ENCODE data around the gene TBKBP1.
A peak's percentile ranks its signal among the peaks of the same experiment; 100 is the strongest.

TBKBP1 gene

DNA sequence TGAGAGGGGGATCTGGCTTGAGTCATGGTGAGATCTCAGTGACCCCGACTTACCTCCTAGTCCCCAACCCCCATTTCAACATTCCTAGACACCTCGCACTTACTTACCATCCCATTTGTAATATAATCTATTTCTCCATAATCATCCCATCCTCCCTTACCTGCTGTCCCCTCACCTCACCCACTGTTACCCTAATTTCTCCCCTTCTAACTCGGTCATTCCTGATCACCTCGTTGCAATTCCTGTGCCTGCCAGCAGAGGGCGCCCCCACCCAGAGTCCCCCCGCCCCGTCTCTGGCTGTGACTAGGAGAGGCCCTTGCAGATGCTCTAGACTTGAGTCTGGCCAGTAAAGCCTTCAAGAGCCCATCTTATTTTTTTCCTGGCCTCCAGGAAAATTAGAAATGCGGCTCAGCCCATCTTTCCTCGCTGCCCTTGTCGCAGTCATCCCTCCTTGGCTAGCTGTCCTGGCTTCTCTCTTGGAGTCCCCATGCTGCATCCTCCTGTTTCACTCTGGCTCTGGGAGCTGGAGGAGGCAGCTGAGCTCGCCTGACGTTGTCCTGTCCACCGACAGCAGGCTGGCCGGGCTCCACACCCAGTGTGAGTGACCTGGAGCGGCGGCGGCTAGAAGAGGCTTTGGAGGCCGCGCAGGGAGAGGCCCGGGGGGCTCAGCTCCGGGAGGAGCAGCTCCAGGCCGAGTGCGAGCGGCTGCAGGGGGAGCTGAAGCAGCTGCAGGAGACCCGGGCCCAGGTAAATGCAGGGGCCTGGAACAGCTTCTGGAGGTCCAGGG lies 5.0 kb downstream of the TBKBP1 start:
- peak; percentile 24 for DNase-seq

DNA sequence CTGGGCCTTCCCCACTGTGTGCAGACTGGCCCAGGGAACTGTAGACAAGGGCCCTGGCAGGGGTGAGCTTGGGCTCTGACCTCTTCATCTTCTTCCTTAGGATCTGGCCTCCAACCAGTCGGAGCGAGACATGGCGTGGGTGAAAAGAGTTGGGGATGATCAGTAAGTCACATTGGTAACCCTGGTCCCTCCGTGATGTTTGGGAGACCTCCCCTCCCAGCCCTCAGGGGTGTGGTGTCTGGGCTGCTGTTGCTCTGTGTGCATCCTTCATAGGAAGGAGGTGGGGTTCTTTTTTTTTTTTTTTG lies 5.5 kb downstream of the TBKBP1 start:
- DNase-seq: no peak

DNA sequence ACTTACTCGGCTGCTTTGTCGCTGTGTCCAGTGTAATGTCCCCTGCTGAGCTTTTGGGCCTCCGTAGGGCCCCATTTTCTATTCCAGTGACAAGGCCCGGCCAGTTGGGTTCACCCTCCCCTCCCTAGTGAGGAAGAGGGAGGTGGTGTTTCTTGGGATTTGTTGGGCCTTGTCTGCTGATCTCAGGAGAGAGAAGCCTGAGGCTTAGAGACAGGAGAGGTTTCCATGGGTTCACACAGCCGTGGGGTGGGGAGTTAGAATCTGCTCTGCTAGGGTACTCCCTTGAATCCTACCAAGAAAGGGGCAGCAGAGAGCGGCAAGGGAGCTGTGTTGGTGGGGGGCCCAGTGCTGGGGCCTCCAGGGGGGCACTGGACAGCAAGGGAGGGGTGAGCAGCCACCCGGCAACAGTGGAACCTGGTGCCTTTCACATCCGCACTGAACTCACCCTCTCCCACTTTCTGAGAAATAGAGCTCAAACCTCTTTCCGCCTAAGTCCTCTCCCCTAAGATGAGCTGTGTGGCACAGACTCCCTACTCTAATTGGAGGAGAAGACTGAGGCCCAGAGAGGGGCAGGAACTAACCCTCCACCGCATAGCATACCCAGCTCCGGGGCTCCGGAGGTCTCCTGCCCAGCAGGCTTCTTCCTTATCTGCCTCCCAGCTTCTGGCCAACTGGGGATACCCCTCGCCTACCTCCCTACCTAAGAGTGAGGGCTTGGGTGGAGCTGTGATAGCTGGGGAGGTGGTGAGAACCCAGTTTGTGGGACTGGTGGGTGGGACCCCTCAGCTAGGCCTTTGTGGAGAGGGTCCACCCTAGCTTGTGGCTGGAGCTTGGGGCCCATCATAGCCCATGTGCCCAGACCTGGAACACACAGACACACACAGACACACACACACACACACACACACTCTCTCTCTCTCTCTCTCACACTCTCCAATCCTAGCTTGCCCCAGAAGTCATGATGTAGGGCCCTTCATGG lies 6.8 kb downstream of the TBKBP1 start:
- DNase-seq: no peak

DNA sequence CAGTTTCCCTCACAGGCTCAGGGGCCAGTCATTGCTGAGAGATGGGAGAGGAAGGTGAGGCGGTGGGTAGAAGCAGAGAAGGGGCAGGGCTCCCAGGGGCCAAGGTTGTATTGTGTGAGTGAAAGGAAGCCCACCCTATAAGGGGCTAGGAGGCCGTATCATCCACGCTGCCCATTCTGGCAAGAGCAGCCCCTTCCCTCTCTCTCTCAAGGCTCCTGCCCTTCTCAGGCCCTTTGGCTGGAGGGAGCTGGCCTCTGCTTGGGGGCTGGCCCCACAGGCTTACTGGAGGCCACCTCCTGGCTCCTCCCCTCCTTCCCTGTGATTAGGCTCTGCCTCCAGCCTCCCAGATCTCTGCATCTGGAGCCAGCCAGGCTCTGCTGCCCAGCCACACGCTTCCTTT lies 7.6 kb downstream of the TBKBP1 start:
- no peak for DNase-seq

DNA sequence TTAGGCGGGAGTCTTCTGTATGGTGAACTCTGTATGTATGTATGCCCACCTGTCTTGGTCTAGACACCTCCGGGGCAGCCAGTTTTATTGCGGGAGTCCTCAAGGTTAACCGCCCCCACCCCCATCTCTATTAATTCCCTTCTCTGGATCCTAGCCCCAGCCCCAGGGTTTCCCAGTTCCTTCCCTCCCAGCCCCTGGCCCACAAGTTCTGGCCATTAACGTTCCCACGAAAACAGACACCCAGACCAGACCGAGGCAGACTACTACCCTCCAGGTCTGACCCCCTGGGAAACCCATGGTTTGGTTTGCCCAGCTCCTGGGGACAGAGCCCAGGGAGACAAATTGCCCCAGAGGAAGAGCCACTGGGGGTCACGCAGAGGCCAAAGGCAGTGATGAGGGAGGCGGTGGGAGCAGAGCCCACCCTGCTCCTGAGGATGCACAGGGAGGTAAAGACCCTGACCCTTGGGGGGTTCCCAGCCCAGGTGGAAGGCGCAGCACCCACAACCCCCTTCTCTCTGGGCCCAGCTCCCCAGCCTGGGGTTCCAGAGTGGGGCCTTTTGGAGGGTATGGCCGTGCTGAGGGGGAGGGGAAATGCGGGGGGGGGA lies 8.5 kb downstream of the TBKBP1 start:
- DNase-seq: no peak

DNA sequence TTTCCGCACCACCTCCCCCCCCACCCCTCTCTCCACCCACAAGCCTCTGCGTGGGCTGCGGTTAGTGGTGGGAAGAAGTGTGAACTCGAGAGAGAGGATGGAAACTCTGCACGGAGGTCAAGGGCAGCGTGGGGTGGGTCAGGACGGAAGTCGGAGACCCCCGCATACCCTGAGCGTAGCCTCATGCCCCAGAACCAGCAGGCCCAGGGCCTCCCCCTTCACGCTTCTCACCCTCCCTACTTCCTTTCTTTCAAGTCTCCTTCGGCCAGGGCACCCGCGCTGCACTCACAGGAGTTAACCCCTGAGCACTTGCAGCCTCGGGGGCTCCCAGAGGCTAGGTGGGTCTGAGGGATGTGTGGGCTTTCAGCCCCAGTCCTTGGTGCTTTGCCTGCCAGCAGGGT lies 9.2 kb downstream of the TBKBP1 start:
- peak; percentile 18 for DNase-seq

DNA sequence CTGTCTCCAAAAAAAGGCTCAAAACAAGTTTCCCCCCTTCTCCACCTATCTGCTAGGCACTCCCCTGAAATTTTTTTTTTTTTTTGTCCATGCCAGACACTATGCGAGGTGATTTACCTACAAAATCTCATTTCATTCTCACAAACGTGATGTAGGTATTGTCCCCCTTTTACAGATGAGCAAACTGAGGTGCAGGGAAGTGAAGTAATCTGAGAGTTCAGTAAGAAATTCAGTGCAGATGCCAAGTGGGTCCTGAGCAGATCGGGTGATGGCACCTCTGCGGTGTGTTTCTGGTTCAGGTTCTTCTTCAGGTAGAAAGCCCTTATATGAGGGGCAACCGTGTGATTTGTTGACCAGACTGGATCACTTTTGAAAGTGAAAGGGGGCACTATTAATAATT lies 9.7 kb downstream of the TBKBP1 start:
- DNase-seq: no peak

DNA sequence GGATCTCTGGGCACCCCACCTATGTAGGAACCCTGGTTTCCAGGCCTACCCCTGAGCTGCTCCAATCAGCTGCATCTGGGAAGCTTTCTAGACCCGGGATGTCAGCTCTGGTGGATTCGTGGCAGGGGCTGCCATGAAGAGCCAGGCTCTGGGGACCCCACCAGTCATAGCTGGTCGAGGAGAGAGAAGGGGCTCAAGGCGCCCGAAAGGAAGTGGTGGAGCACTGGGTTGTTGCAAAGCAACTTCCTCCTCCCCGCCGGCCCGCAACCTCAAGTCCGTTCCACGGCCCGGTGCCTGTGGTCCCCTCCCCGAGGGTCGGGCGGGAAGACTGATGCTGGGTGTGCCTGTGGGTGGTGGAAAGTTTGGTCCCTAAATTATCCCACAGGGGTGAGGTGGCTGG lies 10.2 kb downstream of the TBKBP1 start:
- DNase-seq: peak; percentile 33

DNA sequence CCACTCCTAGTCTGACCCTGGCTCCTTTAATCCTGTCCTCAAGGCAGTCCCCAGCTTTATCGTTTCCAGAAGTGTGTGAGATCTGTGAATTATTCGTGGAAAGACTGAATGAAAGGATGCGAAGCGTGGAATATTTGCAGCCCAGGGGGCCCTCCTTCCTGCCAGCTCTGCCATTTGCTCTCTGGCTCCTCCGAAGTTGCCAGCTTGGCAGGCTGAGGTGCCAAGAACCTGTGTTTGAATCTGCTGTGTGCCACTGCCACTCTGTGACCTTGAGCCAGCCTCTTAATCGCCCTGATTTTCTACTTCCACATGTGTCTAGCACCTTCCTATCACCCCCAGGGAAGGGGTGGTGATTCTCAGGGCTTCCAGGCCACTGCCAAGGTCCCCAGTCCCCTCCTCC lies 10.8 kb downstream of the TBKBP1 start:
- no peak for DNase-seq

DNA sequence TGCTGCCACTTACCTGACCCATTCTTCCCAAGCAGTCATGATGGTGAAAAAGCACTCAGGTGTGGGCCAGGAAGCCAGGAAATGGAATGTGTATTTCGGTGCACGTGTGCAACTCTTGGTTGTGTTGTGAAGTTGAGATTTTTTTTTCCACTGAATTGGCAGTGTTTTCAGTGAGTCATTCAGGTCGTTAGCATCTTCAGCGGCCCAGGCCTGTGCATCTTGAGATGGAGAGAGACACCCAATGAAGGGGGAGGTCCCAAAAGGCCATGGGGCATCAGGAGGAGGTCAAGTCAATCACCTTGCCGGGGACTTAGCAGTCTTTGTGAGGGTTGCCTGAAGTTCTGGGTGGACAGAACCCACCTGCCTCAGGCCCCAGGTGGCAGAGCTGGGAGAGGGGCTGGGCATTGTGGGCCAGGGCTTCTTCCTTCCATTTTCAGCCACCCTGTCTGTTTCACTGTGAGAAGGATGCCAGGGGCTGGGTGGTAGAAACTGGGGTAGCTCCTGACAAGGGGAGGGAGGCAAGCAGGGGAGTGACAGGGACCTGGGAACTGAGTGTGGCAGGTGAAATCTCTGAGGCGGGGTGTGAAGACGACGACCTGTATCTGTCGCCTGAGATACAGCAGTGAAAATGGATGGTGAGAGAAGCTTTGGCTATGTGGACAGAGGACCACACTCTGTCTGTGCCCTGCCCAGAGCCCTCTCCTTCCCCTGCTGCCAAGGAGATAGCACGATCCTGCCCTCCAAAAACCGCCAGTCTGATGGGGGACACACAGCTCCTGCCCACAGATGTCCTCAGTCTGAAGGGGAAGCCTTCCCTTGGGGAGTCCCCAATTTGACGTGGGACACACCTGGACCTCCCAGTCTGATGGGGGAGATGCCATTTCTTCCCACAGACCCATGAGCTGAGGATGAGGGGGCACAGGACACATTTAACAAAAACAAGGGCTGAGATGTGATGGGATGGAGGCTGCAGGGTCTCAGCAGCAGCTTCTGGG lies 11.9 kb downstream of the TBKBP1 start:
- DNase-seq: no peak

DNA sequence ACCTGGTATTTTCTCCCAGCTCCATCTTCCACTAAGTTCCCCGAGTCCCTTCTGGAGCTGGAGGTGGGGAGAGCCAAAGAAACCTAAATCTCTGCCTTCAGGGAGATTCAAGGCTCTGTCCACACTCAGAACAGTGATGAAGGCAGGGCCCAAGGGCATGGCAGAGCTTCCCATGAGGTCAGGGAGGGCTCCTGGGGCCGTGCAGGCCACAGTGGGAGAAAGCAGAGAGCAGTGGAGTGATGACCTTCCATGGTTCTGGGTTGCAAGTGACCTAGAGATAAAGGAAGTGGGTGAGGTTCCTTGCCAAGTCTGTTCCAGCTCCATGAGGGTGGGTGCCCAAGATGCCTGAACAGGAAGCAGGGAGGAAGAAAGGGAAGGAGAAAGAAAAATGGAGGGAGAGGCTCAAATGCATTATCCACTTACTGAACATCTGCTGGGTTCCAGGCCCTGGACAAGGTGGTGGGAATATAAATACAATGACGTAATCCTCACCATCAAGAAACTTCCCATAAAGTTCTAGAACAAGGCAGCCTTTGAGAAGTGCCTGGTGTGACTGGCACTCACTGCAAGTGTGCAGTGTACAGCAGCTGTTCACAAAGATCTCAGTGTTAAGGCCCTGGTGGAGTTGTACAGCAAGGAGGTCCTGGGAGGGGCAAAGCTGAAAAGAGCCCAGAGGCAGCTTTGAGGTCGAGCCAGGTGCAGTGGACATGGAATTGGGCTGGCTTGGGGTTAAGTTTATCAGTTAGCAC lies 13.3 kb downstream of the TBKBP1 start:
- no peak for DNase-seq

DNA sequence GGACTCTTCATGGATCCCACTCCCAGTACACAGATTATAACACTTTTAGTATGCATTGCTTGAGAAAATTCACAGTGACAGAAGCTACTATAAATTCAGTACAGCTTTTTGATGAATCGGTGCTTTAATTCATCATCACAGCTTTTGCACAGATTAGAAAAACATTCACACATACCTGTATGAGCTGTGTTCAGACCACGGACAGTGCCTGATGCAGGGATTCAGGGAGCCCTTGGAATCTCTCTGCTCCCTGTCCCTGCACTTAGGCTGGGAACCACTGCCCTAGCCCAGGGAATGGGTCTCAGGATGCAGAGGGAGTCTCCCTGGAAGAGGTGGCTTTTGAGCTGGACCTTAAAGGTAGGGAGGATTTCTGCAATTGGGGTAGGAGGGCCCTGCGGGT lies 13.9 kb downstream of the TBKBP1 start:
- DNase-seq: no peak

DNA sequence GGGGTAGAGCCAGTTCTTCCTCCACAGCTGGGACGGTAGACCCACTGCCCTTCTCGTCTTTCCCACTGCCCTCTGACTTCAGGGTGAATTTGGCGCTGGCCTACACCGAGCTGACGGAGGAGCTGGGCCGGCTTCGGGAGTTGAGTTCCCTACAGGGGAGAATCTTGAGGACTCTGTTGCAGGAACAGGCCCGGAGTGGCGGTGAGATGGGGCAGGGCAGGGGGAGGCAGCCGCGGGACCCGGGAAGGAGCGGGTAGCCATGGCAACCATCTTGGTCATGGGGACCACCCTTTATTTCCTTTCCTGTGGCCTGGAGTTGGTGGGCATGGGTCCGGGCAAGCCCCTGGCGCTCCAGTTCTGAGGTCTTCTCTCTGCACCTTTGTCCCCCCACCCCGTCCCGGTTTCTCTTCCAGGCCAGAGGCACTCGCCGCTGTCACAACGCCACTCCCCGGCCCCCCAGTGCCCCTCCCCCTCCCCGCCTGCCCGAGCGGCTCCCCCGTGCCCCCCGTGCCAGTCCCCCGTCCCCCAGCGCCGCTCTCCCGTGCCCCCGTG lies 14.4 kb downstream of the TBKBP1 start:
- no peak for DNase-seq

DNA sequence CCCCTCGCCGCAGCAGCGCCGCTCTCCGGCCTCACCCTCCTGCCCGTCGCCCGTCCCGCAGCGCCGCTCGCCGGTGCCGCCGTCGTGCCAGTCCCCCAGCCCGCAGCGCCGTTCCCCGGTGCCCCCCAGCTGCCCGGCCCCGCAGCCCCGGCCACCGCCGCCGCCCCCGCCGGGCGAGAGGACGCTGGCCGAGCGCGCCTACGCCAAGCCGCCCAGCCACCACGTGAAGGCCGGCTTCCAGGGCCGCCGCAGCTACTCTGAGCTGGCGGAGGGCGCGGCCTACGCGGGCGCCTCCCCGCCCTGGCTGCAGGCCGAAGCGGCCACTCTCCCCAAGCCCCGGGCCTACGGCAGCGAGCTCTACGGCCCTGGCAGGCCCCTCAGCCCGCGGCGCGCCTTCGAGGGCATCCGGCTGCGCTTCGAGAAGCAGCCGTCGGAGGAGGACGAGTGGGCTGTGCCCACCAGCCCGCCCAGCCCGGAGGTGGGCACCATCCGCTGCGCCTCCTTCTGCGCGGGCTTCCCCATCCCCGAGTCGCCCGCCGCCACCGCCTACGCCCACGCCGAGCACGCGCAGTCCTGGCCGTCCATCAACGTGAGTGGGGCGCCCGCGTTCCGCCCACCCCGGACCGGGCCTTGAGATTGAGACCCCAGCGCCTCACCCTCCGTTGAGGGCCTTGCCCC lies 15.0 kb downstream of the TBKBP1 start:
- no peak for DNase-seq

DNA sequence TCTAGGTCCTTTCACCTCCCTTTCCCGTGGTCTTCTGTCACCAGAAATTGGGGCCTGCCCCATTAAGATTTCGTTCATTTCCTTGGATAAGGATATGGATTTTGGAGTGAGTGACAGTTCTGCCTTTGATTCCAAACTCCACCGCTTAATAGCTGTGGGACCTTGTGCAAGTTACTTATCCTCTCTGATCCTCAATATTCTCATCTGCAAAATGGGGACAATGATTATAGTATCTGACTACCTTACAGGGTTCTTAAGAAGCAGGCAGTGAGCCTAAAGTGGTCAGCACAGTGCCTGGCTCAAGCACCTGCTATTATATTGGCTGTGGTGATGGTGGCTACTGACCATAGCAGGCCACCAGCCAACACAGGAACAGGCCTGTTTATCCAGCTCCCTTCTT lies 15.6 kb downstream of the TBKBP1 start:
- no peak for DNase-seq

DNA sequence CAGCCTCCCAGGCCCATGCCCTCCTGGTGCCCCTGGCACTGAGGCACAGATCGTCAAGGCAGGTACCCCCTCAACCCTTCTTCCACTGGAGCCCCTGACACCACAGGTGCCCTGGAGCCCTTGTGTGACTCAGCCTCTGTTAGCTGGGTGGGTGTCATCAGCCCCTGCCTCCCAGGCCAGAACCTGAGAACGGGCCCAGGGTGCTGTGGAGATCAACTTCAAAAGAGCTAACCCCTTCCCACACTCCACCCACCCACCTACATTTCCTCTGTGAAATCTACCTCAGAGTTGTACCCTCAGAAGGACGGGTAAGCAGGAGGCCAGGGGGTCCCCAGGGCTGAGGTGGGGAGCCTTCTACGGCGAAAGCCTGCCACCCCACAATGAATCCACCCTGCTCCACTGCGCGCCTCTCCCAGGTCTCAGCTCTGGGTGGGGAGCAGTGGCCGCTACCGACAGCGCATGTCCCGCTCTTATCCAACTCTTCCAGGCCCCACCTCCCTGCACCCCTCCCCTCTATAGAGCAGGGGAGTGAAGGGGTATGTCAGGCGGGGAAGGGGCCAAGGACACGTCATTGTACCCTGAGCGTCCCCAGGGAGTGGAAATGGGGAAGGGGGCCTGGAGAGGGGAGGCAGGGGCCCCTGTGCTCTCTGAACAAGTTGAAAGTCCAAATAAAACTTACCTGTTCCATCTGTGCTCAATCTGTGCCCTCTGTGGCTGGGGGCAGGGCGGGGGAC lies 17.6 kb downstream of the TBKBP1 start:
- no peak for DNase-seq

DNA sequence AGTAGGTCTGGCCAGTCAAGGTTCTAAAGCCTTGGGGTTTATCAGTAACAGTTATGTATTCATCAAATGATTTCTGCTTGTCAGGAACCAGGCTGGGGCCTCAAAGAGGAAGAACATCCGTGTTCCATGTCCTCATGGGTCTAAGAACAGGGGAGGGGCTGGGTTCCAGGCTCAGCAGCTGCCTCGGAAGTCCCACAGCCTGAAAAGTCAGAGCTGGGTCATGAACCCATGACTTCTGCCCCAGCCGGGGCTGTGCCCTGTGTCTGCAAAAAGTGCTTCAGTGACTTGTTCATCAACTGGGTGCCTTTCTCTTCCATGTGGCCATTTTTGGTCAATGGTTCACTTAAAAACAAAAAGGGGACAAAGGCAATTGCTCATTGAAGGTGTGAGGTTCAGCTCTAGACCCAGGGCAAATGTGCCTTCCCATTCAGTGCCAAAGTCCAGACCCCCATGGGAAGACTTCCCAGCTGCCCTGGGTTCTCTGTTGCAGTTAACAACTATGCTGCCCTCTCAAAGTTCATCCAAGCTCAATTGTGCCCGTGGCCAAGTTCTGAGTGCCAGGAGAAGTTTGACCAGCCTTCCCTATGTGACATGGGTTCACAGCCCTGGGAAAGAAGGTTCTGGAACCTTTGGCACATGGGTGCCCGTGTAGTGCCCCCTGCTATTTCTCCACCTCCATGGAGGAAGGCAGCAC lies 18.5 kb downstream of the TBKBP1 start:
- no peak for DNase-seq

DNA sequence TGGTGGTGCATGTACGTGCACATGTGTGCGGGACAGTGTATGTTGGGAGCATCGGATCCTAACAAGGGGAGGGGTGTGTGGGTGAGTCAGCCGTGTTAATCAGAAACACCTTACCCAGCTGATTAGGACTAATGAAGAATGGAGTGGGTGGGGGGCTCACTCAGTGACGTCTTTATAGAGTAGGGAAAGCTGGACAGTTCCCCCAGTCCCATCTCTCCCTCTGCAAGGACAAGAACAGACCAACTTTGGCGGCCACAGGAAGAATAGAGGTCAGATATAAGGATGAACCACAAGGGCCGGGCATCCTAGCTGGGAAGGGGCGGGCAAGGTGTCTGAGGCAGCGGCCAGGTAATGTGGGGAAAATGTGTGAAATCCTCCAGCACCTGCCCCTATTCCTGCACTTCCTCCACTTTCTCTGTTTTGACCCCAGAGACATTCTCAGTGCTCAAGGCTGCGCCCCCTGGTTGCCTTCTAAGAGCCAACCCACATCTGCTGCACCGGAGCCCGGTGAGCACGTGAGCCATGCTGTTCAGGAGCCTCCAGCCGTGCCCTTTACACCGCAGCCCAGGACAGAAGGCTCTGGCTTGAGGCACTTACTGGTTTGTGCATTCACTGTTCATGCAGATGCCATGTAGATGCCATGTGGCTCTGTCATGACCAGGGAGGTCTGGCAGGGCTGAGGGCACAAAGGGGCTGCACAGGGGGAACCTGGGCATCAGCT lies 20.2 kb downstream of the TBKBP1 start:
- DNase-seq: no peak

Data from GDM1 (cell line).